Uterus (tissue), 2 donors: Measurements from ENCODE around the gene FOLR3.

Source experiments
- CTCF ChIP-seq, 4 experiments: fragments of 200-600 bp in 2 of 4; fragments of 450-650 bp in 2 of 4; sonication (generic) in 2 of 4; IDR thresholded peaks; one replicate each; pipeline ENCODE4 v1.5.1; 2016 to 2019; ENCODE audit warnings: antibody characterized with exemption in 4 of 4, mild to moderate bottlenecking in 2 of 4, moderate library complexity in 1 of 4
- POLR2A ChIP-seq, 2 donors: fragments of 450-650 bp; IDR thresholded peaks; one replicate each; pipeline ENCODE4 v1.6.1; 2016; ENCODE audit warnings: antibody characterized with exemption in 2 of 2, mild to moderate bottlenecking in 1 of 2, moderate library complexity in 1 of 2

- TF ChIP-seq POLR2A (IDR thresholded peaks at IDR 0.05): no peak
- TF ChIP-seq CTCF (IDR thresholded peaks at IDR 0.05): no peak
Measured at GRCh38 chr11:72129381-72129780, 6.1 kb upstream of the FOLR3 start.
